GM19455 (cell line): ENCODE data around the gene RABGGTA.

Source experiments
- ATAC-seq: cut with Tn5 transposase; IDR thresholded peaks from one replicate; pipeline ENCODE4 v1.9.1; 2021; ENCODE audit not compliant: unreplicated experiment

The RABGGTA gene

GRCh38 chr14:24279301-24280186, 8.1 kb upstream of the RABGGTA start:
- ATAC-seq = no peak

DNA sequence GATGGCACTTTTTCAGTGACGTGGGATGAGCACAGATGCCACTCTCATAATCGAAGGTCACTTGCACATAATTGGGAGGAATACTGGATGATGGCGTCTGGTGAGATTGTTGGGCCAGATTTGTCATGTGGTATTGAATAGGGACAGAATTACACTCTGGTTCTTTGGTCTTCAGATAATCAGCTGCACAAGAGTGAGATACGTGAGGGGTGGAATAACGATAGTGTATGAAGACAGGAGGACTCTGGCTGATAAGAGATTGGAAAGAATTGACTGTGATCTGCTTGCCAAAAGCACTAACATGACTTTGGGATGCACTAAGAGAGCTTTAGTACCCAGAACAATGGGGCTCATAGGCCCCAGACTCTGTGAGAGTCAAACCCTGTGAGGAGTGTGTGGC, 7.0 kb upstream of the RABGGTA start:
- no peak for ATAC-seq

DNA sequence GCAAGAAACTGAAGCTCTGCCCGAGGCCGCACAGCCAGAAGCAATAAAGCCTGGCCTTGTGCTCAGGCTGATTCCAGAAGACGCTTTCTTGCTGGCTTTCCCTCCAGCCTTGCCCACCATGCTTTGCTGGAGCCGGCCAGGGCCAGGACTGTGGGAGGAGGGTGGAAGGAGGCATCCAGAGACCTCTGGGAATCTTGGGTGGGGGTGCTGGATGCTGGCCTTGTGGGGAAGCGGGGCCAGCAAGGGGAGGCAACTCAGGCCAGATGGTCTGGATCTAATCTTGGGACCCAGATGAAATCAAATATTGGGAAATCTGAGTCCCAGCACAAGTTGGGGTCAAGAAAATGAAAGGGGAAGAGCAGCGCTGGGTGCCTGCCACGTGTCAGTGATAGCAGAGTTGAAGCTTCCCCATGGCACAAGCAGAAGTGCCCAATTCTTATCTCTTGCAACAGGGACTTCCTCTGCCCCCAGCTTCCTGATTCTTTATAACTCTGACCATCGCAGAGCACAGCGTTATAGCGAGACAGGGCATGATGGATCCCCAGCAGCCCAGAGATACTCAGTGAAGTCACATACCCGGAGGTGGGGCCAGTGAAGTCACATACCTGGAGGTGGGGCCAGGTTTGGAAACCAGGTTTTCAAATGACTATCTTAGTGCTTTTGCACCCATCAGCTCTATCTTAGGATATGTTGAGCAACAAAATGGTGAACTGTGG, 6.4 kb upstream of the RABGGTA start:
- no peak for ATAC-seq

DNA sequence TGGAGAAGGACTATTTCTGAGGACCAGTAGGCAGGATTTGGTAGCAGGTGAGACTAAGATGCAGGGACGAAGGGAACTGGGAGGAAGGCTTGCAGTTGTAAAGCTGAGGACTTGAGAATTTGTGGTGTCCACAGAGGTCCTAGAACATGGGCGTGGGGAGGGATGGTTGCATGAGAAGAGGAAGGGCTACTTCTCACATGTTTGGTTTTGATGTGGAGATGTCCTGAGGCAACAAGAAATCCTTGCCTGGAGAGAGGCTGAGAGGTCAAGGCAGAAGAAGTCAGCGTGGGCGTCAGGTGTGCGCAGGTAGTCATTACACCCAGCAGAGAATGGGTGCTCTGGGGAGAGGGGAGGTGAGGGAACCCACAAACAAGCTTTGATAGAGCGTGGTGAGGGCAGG, 5.7 kb upstream of the RABGGTA start:
- no peak for ATAC-seq

GRCh38 chr14:24274101-24274543, 2.7 kb upstream of the RABGGTA start:
- ATAC-seq = peak; percentile 37

- ATAC-seq = no peak
These were observed 2.1 kb upstream of the RABGGTA start for GRCh38 chr14:24273422-24273998.

GRCh38 chr14:24272467-24272866, 1.1 kb upstream of the RABGGTA start:
- ATAC-seq = no peak

DNA sequence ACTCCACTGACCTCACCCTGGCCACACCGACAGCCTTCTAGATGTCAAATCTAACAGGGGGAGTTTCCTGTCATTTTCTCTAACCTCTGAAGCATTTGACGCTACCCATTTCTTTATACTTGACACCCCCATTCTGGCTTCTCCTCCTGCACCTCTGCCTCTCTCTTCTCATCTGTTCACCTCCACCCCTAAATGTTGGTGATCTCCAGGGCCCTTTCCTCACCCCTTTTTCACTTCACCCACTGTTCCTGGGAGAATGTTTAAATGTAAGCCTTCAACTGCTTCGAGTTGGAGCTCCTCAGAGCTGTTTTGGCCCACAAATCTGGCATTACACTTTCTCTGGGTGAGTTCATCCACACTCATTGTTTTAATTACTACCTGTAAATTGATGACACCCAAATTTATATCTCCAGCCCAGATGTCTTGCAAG, 452 bp upstream of the RABGGTA start:
- ATAC-seq = no peak

DNA sequence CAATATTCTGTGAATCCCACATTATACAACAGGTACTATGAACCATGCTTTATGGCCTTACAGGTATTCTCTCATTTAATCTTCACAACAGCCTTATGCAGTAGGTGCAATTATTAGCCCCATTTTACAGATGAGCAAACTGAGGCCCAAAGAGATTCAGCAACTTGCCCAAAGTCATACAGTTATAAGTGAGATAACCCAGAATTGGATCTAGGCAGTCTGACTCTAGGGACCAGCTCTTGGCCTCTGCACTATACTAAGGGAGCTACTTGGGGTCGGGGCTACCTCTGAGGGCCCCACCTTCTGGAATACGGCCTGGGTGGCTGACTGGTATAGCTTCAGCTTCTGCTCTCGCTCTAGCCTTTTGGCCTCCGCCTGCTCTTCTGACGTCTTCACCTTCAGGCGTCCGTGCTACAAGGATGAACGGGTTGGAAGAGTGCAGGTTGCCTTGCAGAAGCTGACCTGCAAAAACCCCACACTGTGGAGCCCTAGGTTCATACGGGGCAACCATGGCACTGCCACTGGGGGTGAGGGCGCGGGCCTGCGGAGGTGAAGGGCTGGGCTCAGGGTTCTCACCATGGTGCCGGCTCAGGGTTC, 762 bp downstream of the RABGGTA start:
- peak; percentile 3 for ATAC-seq

- no peak for ATAC-seq
These were observed 1.4 kb downstream of the RABGGTA start for GRCh38 chr14:24269910-24270536.

- no peak for ATAC-seq
These were observed 2.0 kb downstream of the RABGGTA start for GRCh38 chr14:24269368-24269767.

DNA sequence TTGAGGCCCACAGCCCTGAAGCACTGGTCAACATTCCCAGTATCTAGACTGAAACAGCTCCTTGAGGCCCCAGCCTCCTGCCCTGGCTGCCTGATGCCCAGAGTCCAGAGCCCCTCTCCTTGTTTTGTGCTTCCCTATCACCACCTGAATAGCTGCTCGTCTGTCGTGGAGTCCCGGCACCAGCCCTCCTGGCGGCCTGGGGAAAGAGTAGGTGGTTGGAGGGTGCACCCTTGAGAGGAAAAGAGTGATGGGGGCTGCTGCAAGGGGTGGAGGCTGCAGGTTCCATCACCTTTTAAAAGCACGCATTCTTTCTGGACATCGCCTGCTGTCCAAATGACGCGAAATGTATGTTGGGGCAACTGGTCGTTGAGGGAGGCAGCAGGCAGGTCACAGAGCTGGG, 3.2 kb downstream of the RABGGTA start:
- ATAC-seq = no peak

- no peak for ATAC-seq
These were observed 3.9 kb downstream of the RABGGTA start for GRCh38 chr14:24267516-24267915.

DNA sequence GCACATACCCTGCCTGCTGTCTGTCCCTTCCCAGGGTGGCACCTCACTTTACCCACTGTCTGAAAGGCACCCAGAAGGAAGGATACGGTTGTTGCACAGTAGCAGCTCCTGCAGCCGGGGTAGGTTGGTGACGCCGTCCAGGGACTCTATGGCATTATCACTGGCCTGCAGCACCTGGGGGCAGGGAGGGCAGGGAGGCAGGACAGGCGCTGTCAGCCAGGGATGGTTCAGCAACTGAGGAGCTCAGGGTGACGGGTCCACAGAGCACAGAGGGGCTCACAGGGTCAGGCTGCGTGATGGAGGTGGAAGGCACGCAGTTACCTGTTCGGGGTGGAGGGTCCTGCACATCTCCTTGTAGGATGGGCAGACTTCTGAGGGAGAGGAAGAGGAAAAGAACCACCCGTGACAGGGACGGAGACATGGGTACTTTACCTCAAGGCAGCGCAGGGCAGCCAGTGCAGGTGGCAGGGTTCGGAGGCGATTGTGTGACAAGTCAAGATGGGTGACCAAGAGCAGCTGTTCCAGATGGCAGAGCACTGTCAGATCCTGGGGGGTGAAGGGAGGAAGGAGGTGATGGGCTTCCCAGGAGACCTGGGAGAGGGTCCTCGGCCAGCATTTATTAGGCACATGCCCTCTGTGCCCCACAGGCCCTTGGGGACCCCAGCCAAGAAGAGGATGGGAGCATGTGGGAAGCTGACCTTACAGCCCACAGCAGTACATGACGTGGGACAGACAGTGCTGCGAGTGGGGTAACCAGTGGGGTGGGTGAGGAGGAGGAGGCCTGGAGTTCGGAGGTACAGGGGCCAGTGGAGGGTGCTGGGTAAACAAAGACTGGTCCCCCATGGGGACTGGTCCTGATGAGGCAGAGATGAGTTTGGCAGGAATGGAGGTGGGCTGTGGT, 4.8 kb downstream of the RABGGTA start:
- ATAC-seq = no peak

GRCh38 chr14:24264298-24264697, 7.1 kb downstream of the RABGGTA start:
- no peak for ATAC-seq

DNA sequence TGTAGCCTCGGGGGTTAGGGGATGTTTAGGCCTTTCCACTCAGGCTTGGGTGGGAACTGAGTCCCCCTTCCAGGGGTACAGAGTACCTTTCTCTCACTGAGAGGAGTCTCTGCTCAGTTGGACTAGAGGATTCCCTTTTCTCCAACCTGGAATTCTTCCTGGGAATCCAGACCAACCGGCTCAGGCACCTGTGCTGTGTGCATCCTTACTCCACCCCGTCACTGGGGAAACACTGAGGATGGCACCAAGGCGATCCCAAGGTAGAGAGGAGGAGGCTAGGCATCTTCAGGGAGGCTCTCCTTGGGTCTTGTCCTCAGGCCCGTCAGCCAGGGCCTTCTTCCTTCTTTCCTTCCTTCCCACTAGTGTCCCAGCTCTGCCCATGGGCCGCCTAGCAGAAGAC, 7.5 kb downstream of the RABGGTA start:
- no peak for ATAC-seq

DNA sequence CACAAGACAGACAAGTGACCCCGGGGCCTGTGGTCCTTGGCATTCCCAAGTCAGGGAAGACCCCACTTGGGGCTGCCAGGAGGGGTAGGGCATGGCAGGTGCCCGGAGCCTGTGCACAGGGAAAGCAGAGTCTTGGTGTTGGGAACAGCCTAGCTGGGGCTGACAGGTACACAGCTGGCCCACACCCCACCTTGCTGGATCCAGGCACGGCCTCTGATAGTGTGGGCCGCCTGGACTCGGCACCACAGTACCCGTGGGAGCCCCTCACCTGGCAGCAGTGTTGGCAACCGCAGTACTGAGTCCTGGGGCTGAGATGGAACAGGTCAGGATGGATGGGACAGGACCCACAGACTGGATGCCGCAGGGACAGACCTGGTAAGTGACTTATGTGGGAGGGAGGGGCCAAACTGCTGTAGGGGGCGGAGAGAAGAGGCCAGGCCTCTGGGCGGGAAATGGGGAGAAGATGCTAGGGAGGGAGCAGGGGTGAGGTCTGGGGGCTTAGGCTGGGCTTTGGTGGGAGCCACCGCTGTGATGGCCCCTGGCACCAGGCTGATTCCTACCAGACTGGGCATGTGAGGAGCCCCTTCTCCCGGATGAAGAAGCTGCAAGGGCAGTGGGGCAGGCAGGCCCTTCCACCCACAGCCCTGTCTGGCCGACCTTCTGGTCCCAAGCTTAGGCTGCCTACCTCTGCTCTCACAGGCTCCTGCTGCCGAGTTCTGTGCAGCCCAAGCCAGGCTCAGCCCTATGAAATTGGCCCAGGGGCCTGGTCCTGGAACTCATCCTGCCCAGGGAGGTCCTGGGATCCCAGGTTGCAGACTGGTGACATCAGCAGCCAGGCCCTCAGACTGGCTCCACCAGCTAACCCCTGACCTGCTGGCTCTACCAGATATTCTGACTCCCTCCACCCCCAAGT, 8.3 kb downstream of the RABGGTA start, which contains the start of gene TGM1:
TGM1 (minus strand) TSS at position 357 of the 913 bp plus-strand sequence. CDS start 825 bp downstream, outside the sequence.
- no peak for ATAC-seq

DNA sequence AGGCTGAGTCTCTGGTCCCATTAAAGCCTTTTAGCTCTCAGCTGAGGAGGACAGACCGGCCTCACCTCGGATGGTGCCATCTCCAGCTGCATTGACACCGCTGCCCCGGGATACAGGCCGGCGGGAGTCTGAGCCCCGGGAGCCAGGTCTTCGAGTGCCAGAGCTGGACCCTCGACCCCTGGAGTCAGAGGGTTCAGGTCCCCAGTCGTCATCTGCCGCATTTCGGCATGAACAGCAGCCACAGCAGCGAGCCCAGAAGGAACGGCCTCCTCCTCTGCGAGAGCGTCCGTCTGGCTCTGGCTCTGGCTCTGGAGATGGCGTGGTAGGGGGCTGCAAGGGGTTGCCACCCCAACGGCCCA, 9.4 kb downstream of the RABGGTA start:
- ATAC-seq = no peak
